GM12874 (cell line): Measurements from ENCODE around the gene NNT.

Experiments
- CTCF ChIP-seq: IDR thresholded peaks from 2 replicates; pipeline ENCODE4 v1.5.1; 2011; ENCODE audit warnings: low read depth, mild to moderate bottlenecking, control low read depth, low read length, moderate library complexity; ENCODE audit not compliant: insufficient read depth

The NNT gene

GRCh38 chr5:43572357-43572756, 30.6 kb upstream of the NNT start:
- no peak for TF ChIP-seq CTCF

GRCh38 chr5:43573058-43573457, 29.9 kb upstream of the NNT start:
- TF ChIP-seq CTCF: no peak

GRCh38 chr5:43581398-43581797, 21.6 kb upstream of the NNT start:
- TF ChIP-seq CTCF: no peak

GRCh38 chr5:43582082-43583005, 20.6 kb upstream of the NNT start:
- no peak for TF ChIP-seq CTCF

GRCh38 chr5:43583724-43584123, 19.3 kb upstream of the NNT start:
- TF ChIP-seq CTCF: no peak

- no peak for TF ChIP-seq CTCF
Observed at GRCh38 chr5:43584166-43584699, 18.7 kb upstream of the NNT start.

- no peak for TF ChIP-seq CTCF
Observed at GRCh38 chr5:43588842-43589241, 14.1 kb upstream of the NNT start.
